Measurements from ENCODE around the gene SPTB.

Gene SPTB

DNA sequence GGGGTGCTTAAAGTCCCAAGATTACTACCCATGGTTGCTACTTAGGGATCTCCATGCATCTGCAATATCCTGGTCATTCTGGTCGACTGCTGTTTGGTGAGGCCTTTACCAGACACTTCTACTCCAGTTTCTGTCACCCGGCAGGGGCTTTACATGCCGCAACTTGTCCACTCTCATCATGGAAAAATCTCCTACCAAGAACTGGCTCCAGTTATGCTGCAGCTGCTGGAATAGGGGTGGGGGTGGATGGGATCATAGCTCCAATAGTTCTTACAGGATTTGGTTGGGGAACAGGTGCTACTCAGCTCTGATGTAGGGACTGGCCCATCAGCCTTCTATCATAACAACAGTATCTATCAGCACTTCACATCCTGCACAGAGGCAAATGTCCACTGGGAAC lies 51.6 kb downstream of the SPTB start:
- no peak overlapping the region for H3K27ac ChIP-seq (ENCODE audit: low read length)
- H3K9me3 ChIP-seq (ENCODE audit: insufficient read depth, low read length): no peaks in the 10 kb centered on the region
- H3K36me3 ChIP-seq (replicated peaks; ENCODE audit: low read depth, low read length): no peaks in the 10 kb centered on the region
- H3K4me2 ChIP-seq (ENCODE audit: low read length): no peak overlapping the region
- H2AFZ ChIP-seq (ENCODE audit: low read depth, low read length): no peak overlapping the region
- no peak for TF ChIP-seq EZH2phosphoT487 (IDR thresholded peaks at IDR 0.05; ENCODE audit: low read depth)
- H3K79me2 ChIP-seq (ENCODE audit: low read length): no peaks in the 10 kb centered on the region
- no peaks in the 10 kb centered on the region for H4K20me1 ChIP-seq (ENCODE audit: insufficient read depth, low read length)
- peaks cover 36% of the 10 kb centered on the region for H3K27me3 ChIP-seq (ENCODE audit: low read depth, low read length)
- H3K4me1 ChIP-seq (ENCODE audit: low read length): peaks cover 15% of the 10 kb centered on the region
- no peak overlapping the region for H3K4me3 ChIP-seq (ENCODE audit: low read length)
- no peak overlapping the region for H3K9ac ChIP-seq (ENCODE audit: low read length)

- Histone ChIP-seq H3K9ac (ENCODE audit: low read length) (no peak overlapping the region), H2AFZ (ENCODE audit: low read depth, low read length) (no peak overlapping the region), H3K4me2 (ENCODE audit: low read length) (no peak overlapping the region), H3K4me1 (ENCODE audit: low read length) (peaks cover 18% of the 10 kb centered on the region), H3K4me3 (ENCODE audit: low read length) (no peak overlapping the region), H3K27me3 (ENCODE audit: low read depth, low read length) (peaks cover 36% of the 10 kb centered on the region), H3K36me3 (replicated peaks; ENCODE audit: low read depth, low read length) (no peaks in the 10 kb centered on the region), H3K79me2 (ENCODE audit: low read length) (no peaks in the 10 kb centered on the region), H3K9me3 (ENCODE audit: insufficient read depth, low read length) (no peaks in the 10 kb centered on the region), H3K27ac (ENCODE audit: low read length) (no peak overlapping the region), H4K20me1 (ENCODE audit: insufficient read depth, low read length) (no peaks in the 10 kb centered on the region)
- no peak for TF ChIP-seq EZH2phosphoT487 (IDR thresholded peaks at IDR 0.05; ENCODE audit: low read depth)
- TF ChIP-seq, protein P1, sequence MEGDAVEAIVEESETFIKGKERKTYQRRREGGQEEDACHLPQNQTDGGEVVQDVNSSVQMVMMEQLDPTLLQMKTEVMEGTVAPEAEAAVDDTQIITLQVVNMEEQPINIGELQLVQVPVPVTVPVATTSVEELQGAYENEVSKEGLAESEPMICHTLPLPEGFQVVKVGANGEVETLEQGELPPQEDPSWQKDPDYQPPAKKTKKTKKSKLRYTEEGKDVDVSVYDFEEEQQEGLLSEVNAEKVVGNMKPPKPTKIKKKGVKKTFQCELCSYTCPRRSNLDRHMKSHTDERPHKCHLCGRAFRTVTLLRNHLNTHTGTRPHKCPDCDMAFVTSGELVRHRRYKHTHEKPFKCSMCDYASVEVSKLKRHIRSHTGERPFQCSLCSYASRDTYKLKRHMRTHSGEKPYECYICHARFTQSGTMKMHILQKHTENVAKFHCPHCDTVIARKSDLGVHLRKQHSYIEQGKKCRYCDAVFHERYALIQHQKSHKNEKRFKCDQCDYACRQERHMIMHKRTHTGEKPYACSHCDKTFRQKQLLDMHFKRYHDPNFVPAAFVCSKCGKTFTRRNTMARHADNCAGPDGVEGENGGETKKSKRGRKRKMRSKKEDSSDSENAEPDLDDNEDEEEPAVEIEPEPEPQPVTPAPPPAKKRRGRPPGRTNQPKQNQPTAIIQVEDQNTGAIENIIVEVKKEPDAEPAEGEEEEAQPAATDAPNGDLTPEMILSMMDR (IDR thresholded peaks at IDR 0.05; ENCODE audit: low read depth, low read length): no peak
Measured at GRCh38 chr14:64826845-64827244, 52.9 kb downstream of the SPTB start.

GRCh38 chr14:64826333-64826732 lies 53.4 kb downstream of the SPTB start:
- H3K36me3 ChIP-seq (replicated peaks; ENCODE audit: low read depth, low read length): no peaks in the 10 kb centered on the region

DNA sequence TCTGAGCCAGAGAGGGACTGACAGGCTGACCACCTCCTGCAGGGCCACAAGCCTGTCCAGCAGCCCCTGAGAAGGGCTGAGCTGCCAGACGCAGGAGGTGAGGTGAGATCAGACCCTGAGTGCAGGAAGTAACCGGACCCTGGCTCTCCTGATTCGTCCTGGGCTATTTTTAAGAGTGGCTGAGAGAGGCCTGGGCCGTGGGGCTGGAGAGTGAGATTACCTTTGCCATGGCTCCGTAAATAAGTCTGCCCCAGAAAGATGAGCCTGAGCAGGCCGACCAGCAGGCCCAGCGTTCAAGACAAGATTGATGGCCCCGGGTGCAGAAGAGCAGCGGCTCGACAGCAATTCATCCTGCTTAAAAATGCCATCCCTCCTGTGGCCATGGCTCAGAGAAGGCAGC lies 54.2 kb downstream of the SPTB start:
- H3K4me1 ChIP-seq (ENCODE audit: low read length): peaks cover 9% of the 10 kb centered on the region
- H2AFZ ChIP-seq (ENCODE audit: low read depth, low read length): no peak overlapping the region
- H3K36me3 ChIP-seq (replicated peaks; ENCODE audit: low read depth, low read length): no peaks in the 10 kb centered on the region
- H3K27ac ChIP-seq (ENCODE audit: low read length): no peak overlapping the region
- no peaks in the 10 kb centered on the region for H4K20me1 ChIP-seq (ENCODE audit: insufficient read depth, low read length)
- H3K9ac ChIP-seq (ENCODE audit: low read length): no peak overlapping the region
- no peak overlapping the region for H3K4me2 ChIP-seq (ENCODE audit: low read length)
- no peak overlapping the region for H3K4me3 ChIP-seq (ENCODE audit: low read length)
- TF ChIP-seq, protein P1 (IDR thresholded peaks at IDR 0.05; ENCODE audit: low read depth, low read length): no peak
- no peak for TF ChIP-seq EZH2phosphoT487 (IDR thresholded peaks at IDR 0.05; ENCODE audit: low read depth)
- no peaks in the 10 kb centered on the region for H3K9me3 ChIP-seq (ENCODE audit: insufficient read depth, low read length)
- peaks cover 42% of the 10 kb centered on the region for H3K27me3 ChIP-seq (ENCODE audit: low read depth, low read length)
- no peaks in the 10 kb centered on the region for H3K79me2 ChIP-seq (ENCODE audit: low read length)

More at GRCh38 chr14:64826333-64826732, 53.4 kb downstream of the SPTB start:
- H3K9me3 ChIP-seq (ENCODE audit: insufficient read depth, low read length): no peaks in the 10 kb centered on the region
- H3K79me2 ChIP-seq (ENCODE audit: low read length): no peaks in the 10 kb centered on the region
- H3K9ac ChIP-seq (ENCODE audit: low read length): no peak overlapping the region
- H3K27ac ChIP-seq (ENCODE audit: low read length): no peak overlapping the region
- no peaks in the 10 kb centered on the region for H4K20me1 ChIP-seq (ENCODE audit: insufficient read depth, low read length)
- no peak overlapping the region for H2AFZ ChIP-seq (ENCODE audit: low read depth, low read length)
- no peak overlapping the region for H3K4me3 ChIP-seq (ENCODE audit: low read length)
- TF ChIP-seq, protein P1 (IDR thresholded peaks at IDR 0.05; ENCODE audit: low read depth, low read length): no peak
- no peak for TF ChIP-seq EZH2phosphoT487 (IDR thresholded peaks at IDR 0.05; ENCODE audit: low read depth)
- peaks cover 17% of the 10 kb centered on the region for H3K4me1 ChIP-seq (ENCODE audit: low read length)
- H3K4me2 ChIP-seq (ENCODE audit: low read length): no peak overlapping the region
- peaks cover 38% of the 10 kb centered on the region for H3K27me3 ChIP-seq (ENCODE audit: low read depth, low read length)

GRCh38 chr14:64825006-64825405 lies 54.7 kb downstream of the SPTB start:
- no peaks in the 10 kb centered on the region for H3K79me2 ChIP-seq (ENCODE audit: low read length)
- H3K9ac ChIP-seq (ENCODE audit: low read length): no peak overlapping the region
- H3K9me3 ChIP-seq (ENCODE audit: insufficient read depth, low read length): no peaks in the 10 kb centered on the region
- no peak overlapping the region for H2AFZ ChIP-seq (ENCODE audit: low read depth, low read length)
- H3K36me3 ChIP-seq (replicated peaks; ENCODE audit: low read depth, low read length): no peaks in the 10 kb centered on the region
- peaks cover 46% of the 10 kb centered on the region for H3K27me3 ChIP-seq (ENCODE audit: low read depth, low read length)
- H3K4me1 ChIP-seq (ENCODE audit: low read length): peaks cover 7% of the 10 kb centered on the region
- TF ChIP-seq EZH2phosphoT487 (IDR thresholded peaks at IDR 0.05; ENCODE audit: low read depth): no peak
- TF ChIP-seq, protein P1 (IDR thresholded peaks at IDR 0.05; ENCODE audit: low read depth, low read length): no peak
- H3K4me2 ChIP-seq (ENCODE audit: low read length): no peak overlapping the region
- no peak overlapping the region for H3K4me3 ChIP-seq (ENCODE audit: low read length)
- no peaks in the 10 kb centered on the region for H4K20me1 ChIP-seq (ENCODE audit: insufficient read depth, low read length)
- H3K27ac ChIP-seq (ENCODE audit: low read length): no peak overlapping the region
